Neural progenitor cell (in vitro differentiated cells): ENCODE data around the gene KIRREL3. TPM values are rescaled to one million over a fixed set of nuclear protein-coding genes. Genes with fewer than 3 reads are reported as not detected.

Experiments used
- DNase-seq: peaks from one replicate; pipeline ENCODE4 v3.0.0-alpha.2; 2016; ENCODE audit warnings: low spot score
- H2AFZ ChIP-seq: fragments of 200-600 bp; sonication (generic); replicated peaks from 2 replicates; pipeline ENCODE4 v1.6.1; 2016; ENCODE audit warnings: antibody characterized with exemption
- H3F3A ChIP-seq: fragments of 200-600 bp; sonication (generic); 2 replicates; pipeline ENCODE4 v1.6.1; 2016; ENCODE audit warnings: antibody characterized with exemption, low read depth
- H3K27ac ChIP-seq: fragments of 200-600 bp; sonication (generic); 2 replicates; pipeline ENCODE4 v1.5.1; 2016; ENCODE audit warnings: mild to moderate bottlenecking
- H3K27me3 ChIP-seq: fragments of 200-600 bp; sonication (generic); 2 replicates; pipeline ENCODE4 v1.6.1; 2016; ENCODE audit warnings: mild to moderate bottlenecking, moderate library complexity
- H3K36me3 ChIP-seq: fragments of 200-600 bp; sonication (generic); 2 replicates; pipeline ENCODE4 v1.5.1; 2016
- H3K4me1 ChIP-seq: fragments of 200-600 bp; sonication (generic); 2 replicates; pipeline ENCODE4 v1.6.1; 2016; ENCODE audit warnings: mixed run types
- H3K4me2 ChIP-seq: fragments of 200-600 bp; sonication (generic); 2 replicates; pipeline ENCODE4 v1.6.1; 2016
- H3K4me3 ChIP-seq: fragments of 200-600 bp; sonication (generic); 2 replicates; pipeline ENCODE4 v1.5.1; 2016
- H3K79me2 ChIP-seq: fragments of 200-600 bp; sonication (generic); 2 replicates; pipeline ENCODE4 v1.6.1; 2016; ENCODE audit warnings: low read depth
- H3K9ac ChIP-seq: fragments of 200-600 bp; sonication (generic); 2 replicates; pipeline ENCODE4 v1.6.1; 2016
- H3K9me3 ChIP-seq: fragments of 200-600 bp; sonication (generic); 2 replicates; pipeline ENCODE4 v1.5.1; 2016; ENCODE audit warnings: low read depth
- H4K20me1 ChIP-seq: fragments of 200-600 bp; sonication (generic); 2 replicates; pipeline ENCODE4 v1.6.1; 2016; ENCODE audit warnings: low read depth
- H3K27ac Mint-ChIP-seq: 3 replicates; pipeline ENCODE4 v1.8.0; 2021; ENCODE audit warnings: mixed read lengths
- H3K27me3 Mint-ChIP-seq: 2 replicates; pipeline ENCODE4 v1.8.0; 2022; ENCODE audit warnings: low read depth, mild to moderate bottlenecking, inconsistent platforms, moderate library complexity, mixed read lengths; ENCODE audit not compliant: insufficient read depth
- H3K36me3 Mint-ChIP-seq: 3 replicates; pipeline ENCODE4 v1.8.0; 2021; ENCODE audit warnings: mixed read lengths
- H3K4me1 Mint-ChIP-seq: 3 replicates; pipeline ENCODE4 v1.8.0; 2021; ENCODE audit warnings: mixed read lengths
- H3K4me3 Mint-ChIP-seq: 3 replicates; pipeline ENCODE4 v1.8.0; 2021; ENCODE audit warnings: mild to moderate bottlenecking, moderate library complexity, mixed read lengths
- H3K9me3 Mint-ChIP-seq: 3 replicates; pipeline ENCODE4 v1.8.0; 2020; ENCODE audit warnings: mixed read lengths
- CTCF ChIP-seq: fragments of 200-600 bp; sonication (generic); IDR thresholded peaks from 2 replicates; pipeline ENCODE4 v1.5.1; 2017; ENCODE audit warnings: antibody characterized with exemption, mild to moderate bottlenecking
- EZH2 ChIP-seq: fragments of 200-600 bp; sonication (generic); IDR thresholded peaks from 2 replicates; pipeline ENCODE4 v1.6.1; 2017; ENCODE audit warnings: antibody characterized with exemption, mild to moderate bottlenecking, moderate library complexity
- EZH2phosphoT487 ChIP-seq: fragments of 200-600 bp; sonication (generic); IDR thresholded peaks from 2 replicates; pipeline ENCODE4 v1.6.1; 2017; ENCODE audit warnings: antibody characterized with exemption
- total RNA-seq: library from RNA; depleted of rRNA; stranded (reverse); fragments of >200 nt; gene quantifications from 2 replicates; pipeline ENCODE4 v1.2.3, GENCODE V29; 2015; ENCODE audit warnings: low replicate concordance

KIRREL3 gene
- total RNA-seq, 1 donor from 2014 or later: 1.1 TPM

- Mint-ChIP-seq H3K27ac (no peak overlapping the region), H3K9me3 (no peaks in the 10 kb centered on the region), H3K27me3 (peaks cover 2% of the 10 kb centered on the region), H3K36me3 (no peaks in the 10 kb centered on the region), H3K4me1 (peaks cover 1% of the 10 kb centered on the region), H3K4me3 (no peak overlapping the region)
- Histone ChIP-seq H3K4me1 (no peaks in the 10 kb centered on the region), H3K36me3 (no peaks in the 10 kb centered on the region), H3K9me3 (no peaks in the 10 kb centered on the region), H3K79me2 (no peaks in the 10 kb centered on the region), H3K4me2 (no peak overlapping the region), H3K27me3 (no peaks in the 10 kb centered on the region), H3K4me3 (no peak overlapping the region), H2AFZ (no peak overlapping the region), H4K20me1 (no peaks in the 10 kb centered on the region), H3K27ac (no peak overlapping the region), H3K9ac (no peak overlapping the region), H3F3A (no peaks in the 10 kb centered on the region)
- no peak for DNase-seq
- no peak for TF ChIP-seq EZH2
- no peak for TF ChIP-seq CTCF
- no peak for TF ChIP-seq EZH2phosphoT487
These were observed 319.9 kb downstream of the KIRREL3 start for GRCh38 chr11:126680700-126681099.

- H3K4me3 Mint-ChIP-seq: no peak overlapping the region
- H4K20me1 ChIP-seq: no peaks in the 10 kb centered on the region
- no peaks in the 10 kb centered on the region for H3K9me3 ChIP-seq
- peaks cover 2% of the 10 kb centered on the region for H3K27me3 Mint-ChIP-seq
- H3F3A ChIP-seq: no peaks in the 10 kb centered on the region
- H3K36me3 Mint-ChIP-seq: no peaks in the 10 kb centered on the region
- no peak for DNase-seq
- no peaks in the 10 kb centered on the region for H3K9me3 Mint-ChIP-seq
- H3K79me2 ChIP-seq: no peaks in the 10 kb centered on the region
- no peak overlapping the region for H3K27ac ChIP-seq
- peaks cover 4% of the 10 kb centered on the region for H3K4me1 Mint-ChIP-seq
- no peak overlapping the region for H2AFZ ChIP-seq
- no peaks in the 10 kb centered on the region for H3K36me3 ChIP-seq
- H3K4me3 ChIP-seq: no peak overlapping the region
- no peaks in the 10 kb centered on the region for H3K27me3 ChIP-seq
- no peak overlapping the region for H3K4me2 ChIP-seq
- no peaks in the 10 kb centered on the region for H3K4me1 ChIP-seq
- no peak for TF ChIP-seq EZH2phosphoT487
- no peak for TF ChIP-seq EZH2
- TF ChIP-seq CTCF: no peak
- no peak overlapping the region for H3K9ac ChIP-seq
- no peak overlapping the region for H3K27ac Mint-ChIP-seq
These were observed 320.4 kb downstream of the KIRREL3 start for GRCh38 chr11:126680131-126680530.

- Mint-ChIP-seq H3K36me3 (no peaks in the 10 kb centered on the region), H3K4me3 (no peak overlapping the region), H3K4me1 (peaks cover 4% of the 10 kb centered on the region), H3K27ac (no peak overlapping the region), H3K9me3 (no peaks in the 10 kb centered on the region), H3K27me3 (peaks cover 2% of the 10 kb centered on the region)
- H3K36me3 ChIP-seq: no peaks in the 10 kb centered on the region
- H3K27me3 ChIP-seq: no peaks in the 10 kb centered on the region
- H3K9ac ChIP-seq: no peak overlapping the region
- no peaks in the 10 kb centered on the region for H3K4me1 ChIP-seq
- H3K27ac ChIP-seq: no peak overlapping the region
- H4K20me1 ChIP-seq: no peaks in the 10 kb centered on the region
- no peak for TF ChIP-seq EZH2phosphoT487
- no peak for TF ChIP-seq CTCF
- no peak for TF ChIP-seq EZH2
- no peak for DNase-seq
- no peak overlapping the region for H3K4me2 ChIP-seq
- no peak overlapping the region for H3K4me3 ChIP-seq
- H3K79me2 ChIP-seq: no peaks in the 10 kb centered on the region
- H3K9me3 ChIP-seq: no peaks in the 10 kb centered on the region
- no peaks in the 10 kb centered on the region for H3F3A ChIP-seq
- no peak overlapping the region for H2AFZ ChIP-seq
These were observed 321.5 kb downstream of the KIRREL3 start for GRCh38 chr11:126679033-126679432.

GRCh38 chr11:126676536-126676935 is 324.0 kb downstream of the KIRREL3 start:
- no peak overlapping the region for H3K9ac ChIP-seq
- no peak for TF ChIP-seq EZH2
- TF ChIP-seq CTCF: no peak
- no peak for TF ChIP-seq EZH2phosphoT487
- H3K4me1 Mint-ChIP-seq: peaks cover 4% of the 10 kb centered on the region

More at GRCh38 chr11:126676536-126676935, 324.0 kb downstream of the KIRREL3 start:
- Mint-ChIP-seq H3K4me3 (no peak overlapping the region), H3K36me3 (no peaks in the 10 kb centered on the region), H3K9me3 (peaks cover under 1% of the 10 kb centered on the region), H3K27me3 (peaks cover 2% of the 10 kb centered on the region), H3K27ac (no peak overlapping the region)
- Histone ChIP-seq H3K36me3 (no peaks in the 10 kb centered on the region), H4K20me1 (no peaks in the 10 kb centered on the region), H3K4me1 (no peaks in the 10 kb centered on the region), H3F3A (no peaks in the 10 kb centered on the region), H2AFZ (no peak overlapping the region), H3K4me3 (no peak overlapping the region), H3K4me2 (no peak overlapping the region), H3K27me3 (no peaks in the 10 kb centered on the region), H3K79me2 (no peaks in the 10 kb centered on the region), H3K9me3 (no peaks in the 10 kb centered on the region), H3K27ac (no peak overlapping the region)
- no peak for DNase-seq
